HG02798 (cell line): ENCODE results near the gene NHEJ1.

Experiments
- ATAC-seq: cut with Tn5 transposase; IDR thresholded peaks from one replicate; pipeline ENCODE4 v1.9.1; 2021; ENCODE audit warnings: mild to moderate bottlenecking; ENCODE audit not compliant: unreplicated experiment, poor library complexity

NHEJ1 gene

DNA sequence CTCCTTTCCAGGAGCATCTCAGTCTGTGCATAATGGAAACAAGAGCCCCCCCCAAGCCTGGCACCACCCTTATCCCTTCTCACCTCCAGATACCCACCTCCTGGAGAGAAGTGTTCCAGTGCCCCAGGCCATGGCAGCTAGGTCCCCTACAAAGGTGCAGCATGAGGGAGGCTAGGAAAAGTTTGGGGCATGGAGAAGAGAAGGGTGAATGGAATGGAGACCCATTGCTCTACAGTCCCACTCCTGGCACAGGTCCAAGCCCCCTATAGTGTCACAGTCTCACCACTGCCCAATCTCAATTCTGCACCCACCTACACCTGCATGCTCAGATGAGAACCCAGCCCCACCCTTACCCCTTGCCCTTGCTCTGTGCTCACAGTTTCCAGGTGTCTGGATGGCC lies 8.3 kb upstream of the NHEJ1 start:
- ATAC-seq: no peak

DNA sequence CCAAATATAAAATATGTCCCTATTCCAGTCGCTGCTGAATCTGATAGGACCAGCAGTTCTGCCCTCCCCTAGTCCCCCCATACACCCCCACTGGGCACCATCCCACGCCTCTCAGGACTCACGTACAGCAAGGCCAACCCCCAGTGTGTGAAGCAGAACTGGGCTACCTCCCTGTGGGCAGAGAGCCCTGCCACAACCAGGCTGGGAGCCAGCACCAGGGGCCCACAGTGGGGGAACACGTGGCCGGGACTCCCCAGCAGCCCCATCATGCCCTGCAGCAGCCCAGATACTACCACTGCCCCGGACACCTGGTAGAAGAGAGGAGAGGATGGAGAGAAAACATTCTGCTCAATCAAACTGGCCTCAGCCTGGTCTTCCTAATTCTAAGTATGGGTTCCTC lies 7.9 kb upstream of the NHEJ1 start:
- no peak for ATAC-seq

- no peak for ATAC-seq
Observed at GRCh38 chr2:219167997-219168396, 7.4 kb upstream of the NHEJ1 start.

GRCh38 chr2:219165058-219165911 lies 4.7 kb upstream of the NHEJ1 start:
- no peak for ATAC-seq

- ATAC-seq: no peak
Observed at GRCh38 chr2:219163156-219163555, 2.5 kb upstream of the NHEJ1 start.

- no peak for ATAC-seq
Observed at GRCh38 chr2:219161097-219161496, 482 bp upstream of the NHEJ1 start.

DNA sequence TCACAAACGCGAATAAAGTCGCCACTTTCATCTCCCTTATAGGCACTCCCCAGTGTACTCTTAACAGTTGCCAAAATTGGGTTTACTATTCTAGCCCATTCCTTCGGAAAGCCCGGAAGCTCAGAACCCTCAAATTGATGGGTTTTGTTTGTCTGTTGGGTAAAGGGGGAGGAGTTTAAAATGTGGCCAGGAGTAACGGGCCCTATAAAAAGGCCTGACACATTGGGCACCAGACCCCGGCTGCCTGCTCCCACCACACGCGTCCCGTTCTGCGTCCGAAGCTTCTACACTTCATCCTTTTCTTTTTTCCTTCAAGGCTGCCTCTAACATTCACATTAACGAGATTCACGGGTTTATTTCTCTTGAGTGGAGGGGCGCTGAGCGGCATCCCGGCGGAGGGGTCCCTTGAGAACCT lies 837 bp downstream of the NHEJ1 start:
- ATAC-seq: no peak

GRCh38 chr2:219158586-219158985 lies 2.0 kb downstream of the NHEJ1 start:
- no peak for ATAC-seq

- no peak for ATAC-seq
Observed at GRCh38 chr2:219158025-219158424, 2.6 kb downstream of the NHEJ1 start.

GRCh38 chr2:219157396-219157795 lies 3.2 kb downstream of the NHEJ1 start:
- ATAC-seq: no peak

- no peak for ATAC-seq
Observed at GRCh38 chr2:219155054-219155644, 5.5 kb downstream of the NHEJ1 start.

DNA sequence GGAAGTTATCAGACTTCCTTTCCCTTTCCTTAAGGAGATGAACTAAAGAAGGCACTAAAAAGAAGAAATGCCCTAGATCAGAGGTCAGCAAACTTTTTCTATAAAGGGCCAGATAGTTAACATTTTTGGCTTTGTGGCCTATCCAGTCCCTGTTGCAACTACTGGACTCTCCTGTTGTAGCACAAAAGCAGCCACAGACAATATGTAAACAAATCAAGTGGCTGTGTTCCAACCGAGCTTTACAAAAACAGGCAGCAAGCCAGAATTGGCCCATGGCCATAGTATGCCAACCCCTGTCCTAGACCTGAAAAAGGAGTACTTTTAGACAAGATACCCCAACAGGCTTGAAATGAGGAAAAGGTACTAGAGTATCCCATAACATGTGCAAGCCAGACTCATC lies 10.9 kb downstream of the NHEJ1 start:
- no peak for ATAC-seq

- no peak for ATAC-seq
Observed at GRCh38 chr2:219142329-219142728, 18.3 kb downstream of the NHEJ1 start.

DNA sequence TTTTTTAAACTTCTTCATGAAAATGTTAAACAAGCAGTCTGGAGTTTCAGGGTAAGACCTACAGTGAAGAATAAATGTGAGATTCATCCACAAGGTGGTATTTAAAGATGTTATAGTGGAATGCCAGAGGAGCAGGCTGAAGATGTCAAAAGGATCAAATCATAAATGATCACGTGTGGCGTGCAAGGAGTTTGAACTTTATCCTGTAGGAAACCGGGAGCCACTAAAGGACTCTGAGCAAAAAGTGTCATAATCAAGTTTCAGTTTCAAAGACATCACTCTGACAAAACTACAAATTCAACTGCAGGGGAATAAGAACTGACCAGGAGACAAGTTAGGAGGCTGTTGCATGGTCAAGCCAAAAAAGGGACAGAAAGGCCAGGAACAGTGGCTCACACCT lies 19.9 kb downstream of the NHEJ1 start:
- no peak for ATAC-seq

GRCh38 chr2:219133976-219134375 lies 26.6 kb downstream of the NHEJ1 start:
- no peak for ATAC-seq

DNA sequence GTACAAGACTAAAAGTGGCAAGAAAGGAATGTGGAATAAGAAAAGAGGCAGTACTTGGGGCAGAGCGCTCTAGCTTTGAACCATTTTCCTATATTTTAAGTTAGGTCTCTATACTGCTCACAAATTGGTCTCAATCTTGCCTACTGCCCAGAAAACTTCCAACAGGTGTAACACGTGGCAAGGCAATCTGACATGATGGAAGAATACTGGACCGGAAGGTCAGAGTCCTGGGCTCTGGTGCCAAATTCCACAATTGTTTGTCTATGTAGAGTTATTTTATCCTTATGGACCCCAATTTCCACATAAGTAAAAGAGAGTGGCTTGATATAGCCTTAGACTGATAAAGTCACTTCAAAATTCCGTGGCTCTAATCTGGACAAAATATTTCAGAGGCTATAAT lies 28.9 kb downstream of the NHEJ1 start:
- ATAC-seq: no peak

DNA sequence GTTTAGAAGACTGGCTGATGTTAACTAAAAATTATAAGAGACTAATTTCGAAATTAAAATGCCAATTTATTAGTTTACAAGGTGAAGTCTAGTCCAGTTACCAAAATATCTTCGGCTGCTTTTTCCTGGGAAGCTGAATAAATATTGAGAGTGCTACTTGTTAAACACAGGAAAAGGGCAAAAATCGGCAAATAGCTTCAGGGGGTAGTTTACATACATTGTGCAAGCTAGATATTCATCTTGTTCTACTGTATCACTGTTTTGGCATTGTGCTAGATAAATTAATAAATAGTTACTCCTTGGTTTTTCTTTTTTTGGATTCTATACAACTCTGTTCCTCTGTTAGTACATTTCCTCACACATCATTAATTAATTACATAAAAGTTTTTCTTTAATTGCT lies 29.3 kb downstream of the NHEJ1 start:
- no peak for ATAC-seq

DNA sequence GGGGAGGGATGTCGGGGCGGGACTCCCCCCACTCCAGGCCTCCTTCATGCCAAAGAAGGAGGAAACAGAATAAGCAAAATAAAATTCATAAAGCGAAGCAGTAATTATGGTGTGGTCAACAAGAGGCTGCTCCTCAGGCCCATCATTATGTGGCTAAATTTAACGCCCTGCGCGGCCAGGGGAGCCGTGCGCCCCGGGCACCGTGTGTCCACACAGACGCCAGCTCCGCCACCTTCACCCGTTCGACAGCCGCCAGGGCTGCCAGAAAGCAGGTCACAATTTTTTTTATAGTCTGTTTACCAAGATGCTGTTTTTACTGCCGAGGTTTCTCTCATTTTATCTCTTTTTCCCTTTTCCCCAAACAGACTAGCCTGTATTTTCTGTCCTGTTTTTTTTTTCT lies 31.0 kb downstream of the NHEJ1 start:
- no peak for ATAC-seq

- ATAC-seq: no peak
Observed at GRCh38 chr2:219128396-219128795, 32.2 kb downstream of the NHEJ1 start.

DNA sequence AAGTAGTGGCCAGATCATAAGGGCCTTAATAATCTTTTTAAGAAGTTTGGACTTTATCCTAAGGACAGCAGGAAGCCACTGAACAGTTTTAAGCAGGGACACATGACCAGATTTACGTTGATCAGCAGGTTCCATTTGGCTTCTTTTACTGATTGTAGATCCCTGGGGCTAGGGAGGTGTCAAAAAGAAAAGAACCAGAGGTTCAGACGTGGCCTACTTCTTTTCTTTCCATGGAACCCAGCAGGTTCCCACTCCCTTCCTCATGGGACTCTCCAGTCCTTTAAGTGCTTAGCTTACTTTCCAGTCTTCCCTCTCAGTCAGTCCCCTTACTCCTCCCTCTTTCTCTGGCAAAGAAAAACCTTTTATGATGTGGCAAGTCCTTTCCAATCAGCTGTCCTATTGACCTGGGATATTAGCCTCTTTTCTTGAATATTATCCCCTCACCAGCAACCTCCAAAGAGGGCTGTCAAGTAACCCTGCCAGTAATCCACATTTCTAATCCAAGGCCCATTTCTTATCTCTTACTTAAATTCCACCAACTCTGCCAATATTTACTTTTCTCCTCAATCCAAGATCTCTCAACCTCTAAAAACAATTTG lies 33.5 kb downstream of the NHEJ1 start:
- no peak for ATAC-seq

- ATAC-seq: no peak
Observed at GRCh38 chr2:219126555-219126954, 34.1 kb downstream of the NHEJ1 start.

DNA sequence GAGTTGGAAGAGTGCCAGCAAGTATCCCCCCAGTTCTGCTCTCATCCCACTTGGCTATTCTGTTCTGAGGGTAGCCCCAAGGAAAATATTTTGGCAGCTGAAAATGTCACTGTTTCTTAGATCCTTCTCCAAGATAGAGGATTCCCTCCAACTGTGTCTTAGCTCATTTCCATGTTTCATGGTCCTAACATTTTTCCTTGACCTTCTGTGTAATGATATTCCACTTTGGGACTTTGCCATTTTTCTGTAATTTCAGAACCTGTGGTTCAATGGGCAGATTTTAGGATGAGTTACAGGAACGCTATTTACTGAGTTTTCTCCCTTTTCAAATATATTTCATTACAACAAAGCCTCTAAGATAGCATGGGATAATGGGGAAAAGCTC lies 34.7 kb downstream of the NHEJ1 start:
- ATAC-seq: no peak
